Measurements from ENCODE around the gene BRD3. TPM values are rescaled to one million over a fixed set of nuclear protein-coding genes. Genes with fewer than 3 reads are reported as not detected.

The BRD3 gene
- total RNA-seq, 2 experiments from 2014 or later: 32.7 to 37.7 TPM

GRCh38 chr9:134028076-134028475 lies 39.8 kb downstream of the BRD3 start:
- TF ChIP-seq CTCF (IDR thresholded peaks at IDR 0.05): no peak
- Mint-ChIP-seq H3K9me3 (no peaks in the 10 kb centered on the region), H3K36me3 (ENCODE audit: low read depth) (peaks cover 6% of the 10 kb centered on the region), H3K27ac (no peak overlapping the region), H3K4me1 (ENCODE audit: low read depth) (peaks cover 5% of the 10 kb centered on the region), H3K27me3 (no peaks in the 10 kb centered on the region), H3K4me3 (no peak overlapping the region)
- intact Hi-C loops (cut with micrococcal nuclease): loop anchor here (5.0 kb wide), 1 partner anchor 39 kb away; the partner anchor contains the start of gene BRD3
- ATAC-seq (no peak), DNase-seq (no peak)
- ChIA-PET CTCF (interaction anchor here (0.6 to 1.7 kb wide), 2 partner anchors 11 to 71 kb away, joined by 3 read pairs; no protein-coding TSS in a partner anchor), POLR2A (interaction anchor here (2.8 kb wide), 1 partner anchor 38 kb away, joined by 20 read pairs; no protein-coding TSS in a partner anchor)

GRCh38 chr9:134027561-134027960 lies 40.3 kb downstream of the BRD3 start:
- no peak for DNase-seq
- Mint-ChIP-seq H3K36me3 (ENCODE audit: low read depth) (peaks cover 2% of the 10 kb centered on the region), H3K4me1 (ENCODE audit: low read depth) (peaks cover 5% of the 10 kb centered on the region), H3K4me3 (peak overlapping the region; percentile 77), H3K9me3 (no peaks in the 10 kb centered on the region), H3K27me3 (no peaks in the 10 kb centered on the region), H3K27ac (no peak overlapping the region)
- ChIA-PET CTCF (interaction anchor here (0.6 kb wide), 1 partner anchor 12 kb away, joined by 3 read pairs; no protein-coding TSS in a partner anchor), POLR2A (interaction anchor here (2.8 kb wide), 1 partner anchor 39 kb away, joined by 20 read pairs; no protein-coding TSS in a partner anchor)
- no peak for ATAC-seq
- TF ChIP-seq CTCF (IDR thresholded peaks at IDR 0.05): no peak
- intact Hi-C loops (cut with micrococcal nuclease): loop anchor here (5.0 kb wide), 1 partner anchor 40 kb away; the partner anchor contains the start of gene BRD3

- no peak overlapping the region for H3K27ac Mint-ChIP-seq
- no peaks in the 10 kb centered on the region for H3K27me3 Mint-ChIP-seq
- no peak for TF ChIP-seq CTCF (IDR thresholded peaks at IDR 0.05)
- CTCF ChIA-PET: interaction anchor here (0.6 kb wide), 1 partner anchor 33 kb away, joined by 3 read pairs; no protein-coding TSS in a partner anchor
- H3K9me3 Mint-ChIP-seq: no peaks in the 10 kb centered on the region
- POLR2A ChIA-PET: interaction anchor here (1.2 to 2.8 kb wide), 2 partner anchors 9 to 39 kb away, joined by 3 to 20 read pairs; no protein-coding TSS in a partner anchor
- intact Hi-C loops (cut with micrococcal nuclease): loop anchor here (5.0 kb wide), 1 partner anchor 40 kb away; the partner anchor contains the start of gene BRD3
- H3K4me1 Mint-ChIP-seq (ENCODE audit: low read depth): peaks cover 5% of the 10 kb centered on the region
- H3K4me3 Mint-ChIP-seq: peak overlapping the region; percentile 77
- H3K36me3 Mint-ChIP-seq (ENCODE audit: low read depth): peaks cover 2% of the 10 kb centered on the region
- DNase-seq (no peak), ATAC-seq (no peak)
Observed at GRCh38 chr9:134026981-134027380, 40.8 kb downstream of the BRD3 start.

- DNase-seq: no peak
- ChIA-PET CTCF (interaction anchor here (0.6 to 1.4 kb wide), 3 partner anchors 29 to 245 kb away, joined by 3 read pairs; no protein-coding TSS in a partner anchor), POLR2A (interaction anchor here (1.2 to 2.8 kb wide), 2 partner anchors 10 to 40 kb away, joined by 3 to 20 read pairs; no protein-coding TSS in a partner anchor)
- no peaks in the 10 kb centered on the region for H3K9me3 Mint-ChIP-seq
- intact Hi-C loops (cut with micrococcal nuclease): loop anchor here (5.0 kb wide), 1 partner anchor 41 kb away; the partner anchor contains the start of gene BRD3
- no peak for ATAC-seq
- H3K4me3 Mint-ChIP-seq: peak overlapping the region; percentile 77
- no peaks in the 10 kb centered on the region for H3K27me3 Mint-ChIP-seq
- peaks cover 2% of the 10 kb centered on the region for H3K36me3 Mint-ChIP-seq (ENCODE audit: low read depth)
- no peak overlapping the region for H3K27ac Mint-ChIP-seq
- peaks cover 5% of the 10 kb centered on the region for H3K4me1 Mint-ChIP-seq (ENCODE audit: low read depth)
- no peak for TF ChIP-seq CTCF (IDR thresholded peaks at IDR 0.05)
Observed at GRCh38 chr9:134026581-134026980, 41.2 kb downstream of the BRD3 start.

Data from activated CD8-positive, alpha-beta T cell treated with anti-CD3 and anti-CD28 coated beads for 36 hours (primary cell).